Measurements from ENCODE around the gene ITPR3. TPM values are rescaled to one million over a fixed set of nuclear protein-coding genes. Genes with fewer than 3 reads are reported as not detected.

The ITPR3 gene
- polyA plus RNA-seq, 1 donor (not counting 4 experiments of a cell fraction or from before 2014, with no cell fraction given) = 43.3 TPM

GRCh38 chr6:33654831-33655554 lies 33.9 kb downstream of the ITPR3 start:
- dilution Hi-C loops (cut with MboI; ENCODE audit: extremely low pct_ligation_motif_present, low sequenced_read_pairs) = no loop called here

GRCh38 chr6:33656844-33657243 lies 35.7 kb downstream of the ITPR3 start:
- FAIRE-seq = no peak
- no peak overlapping the region for H3K9ac ChIP-seq (ENCODE audit: control insufficient read depth, extremely low read depth, insufficient read depth, low read length)
- dilution Hi-C loops (cut with MboI; ENCODE audit: extremely low pct_ligation_motif_present, low sequenced_read_pairs) = no loop called here

More at GRCh38 chr6:33654831-33655554, 33.9 kb downstream of the ITPR3 start:
- Histone ChIP-seq H3K27ac (ENCODE audit: control insufficient read depth, insufficient read depth, low read length) (no peak overlapping the region), H3K4me3 (ENCODE audit: control insufficient read depth in 2 of 3, extremely low read depth in 1 of 3, insufficient read depth in 2 of 3, low read depth in 1 of 3, low read length in 3 of 3) (no peak overlapping the region), H3K4me1 (ENCODE audit: control insufficient read depth, extremely low read depth, insufficient read depth, low read length) (no peaks in the 10 kb centered on the region), H3K27me3 (ENCODE audit: control insufficient read depth, extremely low read depth, insufficient read depth, low read length) (no peaks in the 10 kb centered on the region), H3K36me3 (ENCODE audit: control insufficient read depth in 2 of 2, extremely low read depth in 1 of 2, insufficient read depth in 2 of 2, low read length in 2 of 2) (peaks cover 36 to 44% of the 10 kb centered on the region in 2 experiments), H3K9me1 (ENCODE audit: control insufficient read depth, extremely low read depth, insufficient read depth, low read length) (no peaks in the 10 kb centered on the region), H2AFZ (ENCODE audit: control insufficient read depth, low read length) (no peak overlapping the region), H3K79me2 (ENCODE audit: control insufficient read depth, insufficient read depth, low read length) (peaks cover 37% of the 10 kb centered on the region), H3K9me3 (ENCODE audit: control insufficient read depth, low read depth, low read length) (no peaks in the 10 kb centered on the region), H3K4me2 (ENCODE audit: control insufficient read depth, extremely low read depth, insufficient read depth, low read depth, low read length) (no peak overlapping the region), H4K20me1 (ENCODE audit: control insufficient read depth, extremely low read depth, insufficient read depth, low read length) (peaks cover 7% of the 10 kb centered on the region), H3K9ac (ENCODE audit: control insufficient read depth, extremely low read depth, insufficient read depth, low read length) (no peak overlapping the region)
- no peak for TF ChIP-seq CTCF (optimal IDR thresholded peaks at IDR 0.05 in 1 of 3, IDR thresholded peaks at IDR 0.05 in 1 of 3, conservative IDR thresholded peaks at IDR 0.05 in 1 of 3; ENCODE audit: extremely low read depth in 1 of 3, insufficient read depth in 2 of 3, low read length in 3 of 3)
- no peak for TF ChIP-seq EZH2 (IDR thresholded peaks at IDR 0.05; ENCODE audit: low read length)
- DNase-seq (ENCODE audit: low read depth, low spot score) (no peak), FAIRE-seq (no peak)

More at GRCh38 chr6:33656844-33657243, 35.7 kb downstream of the ITPR3 start:
- H4K20me1 ChIP-seq (ENCODE audit: control insufficient read depth, extremely low read depth, insufficient read depth, low read length) = peaks cover 4% of the 10 kb centered on the region
- H3K4me3 ChIP-seq (ENCODE audit: control insufficient read depth in 2 of 3, extremely low read depth in 1 of 3, insufficient read depth in 2 of 3, low read depth in 1 of 3, low read length in 3 of 3) = no peak overlapping the region
- H3K4me1 ChIP-seq (ENCODE audit: control insufficient read depth, extremely low read depth, insufficient read depth, low read length) = no peaks in the 10 kb centered on the region
- TF ChIP-seq CTCF (optimal IDR thresholded peaks at IDR 0.05 in 1 of 3, IDR thresholded peaks at IDR 0.05 in 1 of 3, conservative IDR thresholded peaks at IDR 0.05 in 1 of 3; ENCODE audit: extremely low read depth in 1 of 3, insufficient read depth in 2 of 3, low read length in 3 of 3) = no peak
- no peak for TF ChIP-seq EZH2 (IDR thresholded peaks at IDR 0.05; ENCODE audit: low read length)
- no peak overlapping the region for H3K27ac ChIP-seq (ENCODE audit: control insufficient read depth, insufficient read depth, low read length)
- no peak overlapping the region for H3K4me2 ChIP-seq (ENCODE audit: control insufficient read depth, extremely low read depth, insufficient read depth, low read depth, low read length)
- H3K27me3 ChIP-seq (ENCODE audit: control insufficient read depth, extremely low read depth, insufficient read depth, low read length) = no peaks in the 10 kb centered on the region
- H2AFZ ChIP-seq (ENCODE audit: control insufficient read depth, low read length) = no peak overlapping the region
- peaks cover 41 to 50% of the 10 kb centered on the region in 2 experiments for H3K36me3 ChIP-seq (ENCODE audit: control insufficient read depth in 2 of 2, extremely low read depth in 1 of 2, insufficient read depth in 2 of 2, low read length in 2 of 2)
- H3K9me3 ChIP-seq (ENCODE audit: control insufficient read depth, low read depth, low read length) = no peaks in the 10 kb centered on the region
- DNase-seq (ENCODE audit: low read depth, low spot score) = no peak
- no peaks in the 10 kb centered on the region for H3K9me1 ChIP-seq (ENCODE audit: control insufficient read depth, extremely low read depth, insufficient read depth, low read length)
- H3K79me2 ChIP-seq (ENCODE audit: control insufficient read depth, insufficient read depth, low read length) = peaks cover 23% of the 10 kb centered on the region

All from keratinocyte (primary cell).